ENCODE data around the gene CADM1. TPM values are rescaled to one million over a fixed set of nuclear protein-coding genes. Genes with fewer than 3 reads are reported as not detected.

The CADM1 gene
- total and polyA plus RNA-seq, 2 experiments from 2014 or later = 16.5 to 18.0 TPM

- Histone ChIP-seq H2AFZ (no peak overlapping the region), H3K79me2 (replicated peaks; ENCODE audit: insufficient read depth) (no peaks in the 10 kb centered on the region), H3K9me2 (ENCODE audit: insufficient read depth) (no peaks in the 10 kb centered on the region), H3K36me3 (ENCODE audit: insufficient read depth) (no peaks in the 10 kb centered on the region), H4K20me1 (replicated peaks; ENCODE audit: insufficient read depth) (no peaks in the 10 kb centered on the region), H3K4me1 (ENCODE audit: insufficient read depth) (peaks cover 3% of the 10 kb centered on the region; the same call in 1 of the 2 replicates), H3F3A (replicated peaks; ENCODE audit: low read depth) (no peaks in the 10 kb centered on the region), H3K27ac (ENCODE audit: low read depth) (no peak overlapping the region), H3K4me2 (no peak overlapping the region), H3K4me3 (no peak overlapping the region), H3K27me3 (ENCODE audit: insufficient read depth) (no peaks in the 10 kb centered on the region)
- Mint-ChIP-seq H3K27me3 (ENCODE audit: insufficient read depth, low read depth, poor library complexity) (peaks cover 1% of the 10 kb centered on the region), H3K27ac (no peak overlapping the region), H3K4me3 (no peak overlapping the region), H3K36me3 (ENCODE audit: low read depth) (no peaks in the 10 kb centered on the region), H3K4me1 (peaks cover 27% of the 10 kb centered on the region), H3K9me3 (no peaks in the 10 kb centered on the region)
- DNase-seq (ENCODE audit: low spot score) (no peak), ATAC-seq (no peak)
- TF ChIP-seq ZNF114 (CRISPR knock-in tag; IDR thresholded peaks at IDR 0.05) (no peak), ETS1 (IDR thresholded peaks at IDR 0.05) (no peak), REST (IDR thresholded peaks at IDR 0.05; ENCODE audit: unreplicated experiment) (no peak), CTCF (conservative IDR thresholded peaks at IDR 0.05; ENCODE audit: low read depth in 2 of 2) (no peak), EZH2phosphoT487 (IDR thresholded peaks at IDR 0.05; ENCODE audit: unreplicated experiment) (no peak), ZNF331 (CRISPR knock-in tag; IDR thresholded peaks at IDR 0.05; ENCODE audit: low read depth) (no peak), JUNB (IDR thresholded peaks at IDR 0.05; ENCODE audit: unreplicated experiment) (no peak), STAT1 (IDR thresholded peaks at IDR 0.05; ENCODE audit: unreplicated experiment) (no peak), NANOG (IDR thresholded peaks at IDR 0.05; ENCODE audit: borderline replicate concordance) (no peak), POLR2AphosphoS5 (IDR thresholded peaks at IDR 0.05; ENCODE audit: low read depth) (no peak), EZH2 (IDR thresholded peaks at IDR 0.05; ENCODE audit: low read depth, unreplicated experiment) (no peak), CREB1 (CRISPR knock-in tag; IDR thresholded peaks at IDR 0.05; ENCODE audit: low read depth) (no peak), ZNF462 (CRISPR knock-in tag; IDR thresholded peaks at IDR 0.05) (no peak)
Measured at GRCh38 chr11:115525531-115526006, 21.4 kb upstream of the CADM1 start.
